ENCODE data around the gene SMIM20.

- no peak for TF ChIP-seq CTCF (IDR thresholded peaks at IDR 0.05)
- TF ChIP-seq POLR2A (IDR thresholded peaks at IDR 0.05) = no peak
Measured at GRCh38 chr4:25972984-25973745, 59.1 kb downstream of the SMIM20 start.

Measured in gastroesophageal sphincter (tissue), 3 donors.